Activated CD4-positive, alpha-beta T cell treated with anti-CD3 and anti-CD28 coated beads for 48 hours (primary cell): Measurements from ENCODE around the gene BBLN.
A peak's percentile ranks its signal among the peaks of the same experiment; 100 is the strongest.

ENCODE experiments used
- DNase-seq: peaks from one replicate; pipeline ENCODE4 v3.0.0-alpha.2; 2020

BBLN gene

DNA sequence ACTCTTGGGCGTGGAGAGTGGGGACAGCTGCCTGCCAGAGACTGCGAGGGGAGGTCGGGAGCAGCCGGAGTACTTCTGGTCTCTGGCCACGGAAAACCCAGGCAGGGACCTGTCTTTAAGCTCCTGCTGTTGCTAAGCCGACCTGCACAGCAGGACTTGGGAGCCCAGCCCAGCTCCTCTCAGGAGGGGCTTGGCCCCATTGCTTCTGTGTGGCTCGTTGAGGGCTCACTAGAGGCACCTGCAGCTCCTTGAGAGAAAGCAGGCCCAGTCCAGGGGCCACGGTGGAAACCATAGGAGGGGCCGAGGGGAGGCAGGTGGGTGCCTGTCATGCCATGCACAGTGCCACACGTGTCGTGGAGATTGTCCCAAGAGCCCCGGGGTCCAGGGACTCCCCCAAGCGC lies 14.1 kb upstream of the BBLN start:
- DNase-seq = no peak

DNA sequence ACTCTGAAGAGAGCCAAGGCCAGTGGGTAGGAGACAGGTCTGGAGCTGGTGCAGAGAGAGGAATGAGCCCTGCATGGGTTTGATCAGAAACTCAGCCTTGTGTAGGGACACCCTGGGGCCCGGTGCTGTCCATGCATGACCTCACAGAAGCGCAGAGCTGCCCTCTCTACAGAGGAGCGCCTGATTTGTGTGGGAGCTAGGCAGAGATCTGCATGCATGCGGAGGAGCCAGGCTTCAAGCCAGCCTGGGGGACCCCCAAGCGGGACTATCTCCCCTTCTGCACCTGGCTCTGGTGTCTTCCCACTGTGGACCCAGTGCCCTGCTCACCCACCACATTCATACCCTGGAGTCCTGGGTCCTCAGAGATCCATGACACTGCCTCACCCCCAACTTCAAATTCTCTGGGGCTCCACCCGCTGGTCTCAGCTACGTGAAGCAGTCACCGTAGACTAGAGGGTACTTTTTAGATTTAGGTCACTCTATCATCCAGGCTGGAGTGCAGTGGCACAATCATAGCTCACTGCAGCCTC lies 13.4 kb upstream of the BBLN start:
- no peak for DNase-seq

DNA sequence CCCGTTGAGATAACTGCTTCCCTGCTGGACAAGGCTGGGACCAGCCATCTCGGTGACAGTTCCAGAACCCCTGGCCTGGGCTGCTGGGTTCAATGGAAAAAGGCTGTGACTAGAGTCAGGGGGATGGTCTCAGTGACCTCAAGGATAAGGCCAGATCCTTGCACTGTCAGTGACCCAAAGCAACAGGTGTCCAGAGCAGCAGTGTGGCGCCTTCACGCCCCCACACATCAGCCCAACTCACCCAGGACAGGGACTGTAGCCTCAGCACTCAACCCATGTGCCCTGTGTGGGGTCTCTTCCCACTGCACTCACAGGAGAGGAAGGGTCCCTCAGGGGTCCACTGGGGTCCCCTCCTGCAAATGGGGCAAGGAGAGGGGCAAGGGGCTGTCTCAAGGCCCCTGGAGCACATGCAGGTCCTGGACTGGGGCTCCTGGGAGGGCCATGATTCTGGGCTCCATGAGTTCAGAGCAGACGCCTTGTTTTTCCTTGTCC lies 11.5 kb upstream of the BBLN start:
- no peak for DNase-seq

DNA sequence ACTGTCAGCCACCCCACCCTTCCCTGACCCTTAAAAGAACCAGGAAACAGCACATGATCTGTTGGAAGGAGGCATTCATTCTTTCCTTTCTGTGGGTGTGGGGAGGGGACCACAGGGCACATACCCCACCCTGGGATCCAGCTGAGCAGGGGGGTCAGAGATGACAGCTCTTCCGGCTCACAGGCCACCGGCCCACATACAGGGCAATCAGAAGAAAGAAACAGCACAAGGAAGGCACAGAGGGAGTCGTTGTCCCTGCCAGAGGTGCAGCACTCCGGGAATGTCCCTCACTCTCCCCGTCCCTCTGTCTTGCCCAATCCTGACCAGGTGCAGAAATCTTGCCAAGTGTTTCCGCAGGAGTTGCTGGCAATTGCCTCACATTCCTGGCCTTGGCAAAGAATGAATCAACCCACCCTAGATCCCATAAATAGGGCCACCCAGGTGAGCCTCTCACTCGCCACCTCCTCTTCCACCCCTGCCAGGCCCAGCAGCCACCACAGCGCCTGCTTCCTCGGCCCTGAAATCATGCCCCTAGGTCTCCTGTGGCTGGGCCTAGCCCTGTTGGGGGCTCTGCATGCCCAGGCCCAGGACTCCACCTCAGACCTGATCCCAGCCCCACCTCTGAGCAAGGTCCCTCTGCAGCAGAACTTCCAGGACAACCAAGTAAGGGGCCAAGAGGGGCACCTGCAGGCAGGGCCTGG lies 10.9 kb upstream of the BBLN start, which contains the start of gene LCN2:
TSS of gene LCN2 (plus strand) at position 453 of the 701 bp plus-strand sequence. CDS start at position 526, 73 bp downstream.
- DNase-seq = no peak

DNA sequence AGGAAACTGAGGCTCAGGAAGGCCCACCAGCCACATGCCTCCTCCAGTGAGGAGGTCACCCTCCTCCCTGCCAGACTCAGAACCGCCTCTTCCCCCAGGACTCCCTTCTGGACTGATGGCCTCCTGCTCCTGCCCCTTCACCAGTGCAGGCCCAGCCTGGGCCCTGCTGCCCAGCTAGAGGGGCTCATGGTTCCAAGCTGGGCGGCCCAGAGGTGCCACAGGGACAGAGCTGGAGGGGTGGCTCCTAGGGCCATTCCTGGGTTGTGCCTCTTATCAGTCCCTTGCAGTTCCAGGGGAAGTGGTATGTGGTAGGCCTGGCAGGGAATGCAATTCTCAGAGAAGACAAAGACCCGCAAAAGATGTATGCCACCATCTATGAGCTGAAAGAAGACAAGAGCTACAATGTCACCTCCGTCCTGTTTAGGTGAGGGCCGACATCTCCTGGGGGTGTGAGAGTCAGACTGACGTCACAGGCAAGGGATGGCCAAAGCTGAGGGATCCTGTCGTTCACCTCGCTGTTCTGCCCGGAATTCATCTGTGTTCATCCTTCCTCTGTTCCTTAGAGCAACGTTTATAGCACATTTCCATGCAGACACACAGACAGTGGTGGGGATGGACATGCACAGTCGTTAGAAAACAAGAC lies 10.0 kb upstream of the BBLN start:
- no peak for DNase-seq

DNA sequence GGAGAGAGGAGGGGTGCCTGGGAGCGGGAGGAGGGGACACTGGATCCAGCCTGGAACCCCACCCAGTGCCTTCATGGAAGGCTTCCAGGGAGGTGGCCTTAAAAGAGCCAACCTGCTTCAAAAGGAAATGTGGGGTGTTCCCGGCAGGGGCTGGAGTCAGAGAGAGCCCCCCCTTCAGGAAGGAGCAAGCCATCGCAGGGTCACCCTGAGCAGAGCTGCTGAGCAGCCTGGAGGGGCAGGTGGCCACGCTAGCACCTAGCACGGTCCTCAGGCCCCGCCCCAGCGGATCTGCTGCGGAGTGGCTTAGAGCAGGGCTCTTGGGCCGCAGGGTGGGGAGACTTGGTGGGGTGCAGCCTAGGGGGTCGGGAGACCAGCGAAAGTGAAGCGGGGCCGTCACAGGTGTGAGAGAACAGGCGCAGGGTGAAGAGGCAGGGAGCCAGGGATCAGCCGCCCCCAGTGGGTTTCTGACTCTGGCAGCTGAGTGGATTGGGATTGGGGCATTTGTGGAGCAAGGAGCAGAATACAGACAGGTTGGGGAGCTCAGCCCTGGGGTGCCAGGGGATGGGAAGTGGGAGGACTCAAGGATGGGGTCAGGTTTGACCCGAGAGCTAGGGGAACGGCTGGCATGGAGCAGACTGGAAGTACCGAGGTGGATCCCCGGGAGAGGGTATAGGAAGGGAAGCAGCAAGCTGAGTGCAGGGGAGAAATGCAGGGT lies 9.3 kb upstream of the BBLN start:
- DNase-seq = peak; percentile 45

DNA sequence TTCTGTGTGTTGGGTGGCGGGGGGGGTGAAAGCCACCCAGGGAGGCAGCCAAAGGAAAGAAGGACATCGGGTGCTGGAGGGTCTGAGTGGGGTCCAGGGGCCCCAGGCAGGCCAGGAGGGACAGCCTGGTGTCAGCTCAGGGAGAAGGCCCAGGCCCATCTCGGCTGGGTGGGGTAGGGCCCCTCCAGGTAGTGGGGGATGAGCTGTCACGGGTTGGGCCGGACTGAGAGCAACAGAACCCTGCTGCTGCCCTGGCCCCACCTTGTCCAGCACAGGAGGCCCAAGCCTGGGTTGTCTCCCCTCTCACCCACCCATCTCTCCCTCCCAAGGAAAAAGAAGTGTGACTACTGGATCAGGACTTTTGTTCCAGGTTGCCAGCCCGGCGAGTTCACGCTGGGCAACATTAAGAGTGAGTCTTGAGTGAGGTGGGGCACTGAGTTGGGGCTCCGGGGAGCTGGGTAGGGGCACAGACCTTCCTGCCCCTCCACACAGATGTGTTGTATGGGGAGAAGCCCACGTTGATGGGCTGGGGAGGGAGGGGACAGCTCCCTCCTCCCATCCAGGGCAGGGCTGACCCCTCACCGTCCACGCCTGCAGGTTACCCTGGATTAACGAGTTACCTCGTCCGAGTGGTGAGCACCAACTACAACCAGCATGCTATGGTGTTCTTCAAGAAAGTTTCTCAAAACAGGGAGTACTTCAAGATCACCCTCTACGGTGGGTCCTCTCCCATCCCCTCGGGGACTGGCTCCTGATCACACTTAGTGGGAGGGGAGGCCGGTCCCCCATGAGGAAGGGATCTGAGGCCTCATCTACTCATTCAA lies 8.5 kb upstream of the BBLN start:
- DNase-seq = no peak

DNA sequence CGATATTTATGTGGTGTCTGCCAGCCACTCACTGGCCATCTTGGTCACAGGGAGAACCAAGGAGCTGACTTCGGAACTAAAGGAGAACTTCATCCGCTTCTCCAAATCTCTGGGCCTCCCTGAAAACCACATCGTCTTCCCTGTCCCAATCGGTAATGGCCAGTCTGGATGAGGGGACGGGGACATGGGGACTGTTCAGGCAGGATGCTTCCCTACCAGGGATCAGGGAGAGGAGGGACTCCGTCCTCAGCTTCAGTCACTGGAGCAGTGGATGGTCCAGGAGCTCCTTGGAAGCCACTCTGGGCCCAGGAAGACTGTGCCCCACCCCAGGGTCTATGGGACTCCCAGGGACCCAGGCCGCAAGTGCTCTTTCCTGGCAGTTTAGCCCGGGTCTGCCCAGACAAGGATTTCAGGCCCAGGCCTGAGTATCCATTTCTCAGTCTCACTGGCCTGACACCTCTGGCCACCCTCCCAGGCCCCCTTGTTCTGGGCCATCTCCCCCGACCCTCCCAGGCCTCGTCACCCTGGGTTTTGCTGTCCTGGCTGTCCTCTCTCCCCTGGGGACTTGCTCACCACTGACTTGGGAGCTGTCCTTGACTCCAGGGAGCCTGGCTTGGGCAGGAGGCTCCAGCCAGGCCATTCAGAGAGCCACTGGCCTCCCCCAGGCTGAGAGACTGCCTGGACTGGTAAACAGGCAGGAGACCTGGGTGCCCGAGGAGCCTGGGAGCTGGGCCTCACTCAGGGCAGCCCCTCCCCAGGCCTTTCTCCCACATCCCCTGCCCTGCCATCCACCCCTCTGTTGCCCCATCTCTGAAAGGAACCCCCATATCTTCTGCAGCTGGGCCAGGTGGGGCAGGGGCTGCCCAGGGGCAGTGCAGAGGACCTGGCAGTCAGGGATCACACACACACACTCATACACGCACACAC lies 7.7 kb upstream of the BBLN start:
- no peak for DNase-seq

DNA sequence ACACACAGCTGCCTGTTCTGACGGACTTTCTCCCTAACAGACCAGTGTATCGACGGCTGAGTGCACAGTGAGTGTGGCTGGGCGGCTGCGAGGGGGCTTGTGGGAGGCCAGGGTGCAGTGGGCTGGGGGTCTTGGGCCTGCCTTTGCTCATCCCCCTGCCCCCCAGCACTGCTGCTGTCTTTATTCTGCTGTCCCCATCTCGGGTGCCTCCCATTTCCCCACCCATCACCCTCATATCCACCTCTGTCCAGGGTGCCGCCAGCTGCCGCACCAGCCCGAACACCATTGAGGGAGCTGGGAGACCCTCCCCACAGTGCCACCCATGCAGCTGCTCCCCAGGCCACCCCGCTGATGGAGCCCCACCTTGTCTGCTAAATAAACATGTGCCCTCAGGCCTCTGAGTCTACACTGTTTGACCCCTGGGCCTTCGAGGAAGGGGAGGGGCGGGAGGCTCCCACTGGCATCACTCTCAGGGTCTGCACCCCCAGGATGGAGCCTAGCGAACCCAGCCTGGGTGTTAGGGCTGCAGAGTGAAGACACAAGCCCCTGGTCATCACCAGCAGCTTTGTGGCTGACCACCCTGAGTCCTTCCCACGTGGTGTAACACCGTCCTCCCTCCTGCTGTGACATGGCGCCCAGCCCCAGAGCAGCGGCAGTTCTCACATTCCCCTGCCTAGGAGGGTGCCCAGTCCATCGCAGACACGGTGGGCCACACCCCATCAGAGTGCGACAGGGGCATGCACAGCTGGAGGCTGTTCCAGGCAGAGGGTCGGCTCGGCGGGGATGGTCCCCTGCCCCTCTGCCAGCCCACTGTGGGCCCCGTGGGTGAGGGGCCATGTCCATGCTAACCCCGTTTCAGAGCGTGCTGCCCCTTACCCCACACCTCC lies 6.8 kb upstream of the BBLN start:
- no peak for DNase-seq

DNA sequence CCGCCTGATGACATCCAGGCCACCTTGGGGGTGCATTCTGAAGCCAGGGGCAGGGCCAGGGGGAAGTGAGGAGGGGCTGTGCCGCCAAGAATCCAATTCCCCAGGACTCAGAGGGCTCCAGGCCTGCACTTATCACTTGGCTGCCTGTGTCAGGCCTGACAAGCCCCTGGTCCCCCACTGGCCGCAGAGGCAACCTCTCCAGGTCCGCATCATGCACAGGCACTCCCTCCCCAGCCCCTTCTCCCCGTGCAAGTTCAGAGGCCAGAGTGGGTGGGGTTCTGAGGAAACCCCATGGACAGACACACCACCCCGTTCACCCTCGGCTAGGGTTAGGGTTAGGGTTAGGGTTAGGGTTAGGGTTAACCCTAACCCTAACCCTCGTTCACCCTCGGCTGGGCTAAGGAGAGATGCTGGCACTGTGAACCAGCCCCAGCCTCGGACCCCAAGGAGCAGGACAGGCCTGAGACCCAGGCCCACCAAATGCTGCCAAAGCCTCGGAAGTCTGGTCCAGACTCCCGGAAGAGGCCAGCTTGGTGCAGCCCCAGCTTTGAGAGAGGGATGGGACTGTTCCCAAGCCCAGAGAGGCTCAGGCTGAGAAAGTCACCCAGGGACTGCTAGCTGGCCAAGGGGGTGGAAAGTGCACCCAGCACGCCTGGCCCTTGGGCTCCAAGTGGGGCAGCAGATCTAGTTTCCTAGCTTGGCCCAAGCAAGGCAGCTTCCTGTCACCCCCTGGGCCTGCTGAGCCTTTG lies 5.9 kb upstream of the BBLN start:
- DNase-seq = no peak

DNA sequence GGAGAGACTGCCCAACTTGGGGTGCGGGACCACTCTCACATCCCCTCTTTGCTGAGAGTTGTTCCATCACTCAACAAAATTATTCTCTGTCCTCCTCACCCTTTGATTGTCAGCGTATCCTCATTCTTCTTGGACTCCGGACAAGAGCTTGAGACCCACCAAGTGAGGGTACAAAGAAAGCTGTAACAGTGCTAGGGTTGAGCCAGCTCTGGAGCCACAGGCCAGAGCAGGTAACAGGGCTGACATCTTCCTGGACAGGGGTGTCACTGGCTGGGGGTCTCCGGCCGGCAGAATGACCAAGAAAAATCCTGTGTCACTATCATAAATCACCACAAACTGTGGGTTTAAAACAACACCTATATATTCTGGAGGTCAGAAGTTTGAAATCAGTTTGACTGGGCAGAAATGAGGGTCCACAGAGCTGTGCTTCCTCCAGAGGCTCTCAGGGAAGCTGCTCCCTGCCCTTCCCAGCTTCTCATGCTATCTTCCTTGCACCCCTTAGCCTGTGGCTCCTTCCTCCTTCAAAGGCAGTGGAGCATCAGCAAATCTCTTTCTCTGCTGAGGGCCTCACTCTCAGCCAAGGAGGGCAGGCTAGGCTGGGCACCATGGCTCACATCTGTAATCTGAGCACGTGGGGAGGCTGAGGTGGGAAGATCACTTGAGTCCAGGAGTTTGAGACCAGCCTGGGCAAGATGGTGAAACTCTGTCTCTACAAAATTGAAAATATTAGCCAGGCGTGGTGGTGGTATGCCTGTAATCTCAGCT lies 4.1 kb upstream of the BBLN start:
- no peak for DNase-seq

DNA sequence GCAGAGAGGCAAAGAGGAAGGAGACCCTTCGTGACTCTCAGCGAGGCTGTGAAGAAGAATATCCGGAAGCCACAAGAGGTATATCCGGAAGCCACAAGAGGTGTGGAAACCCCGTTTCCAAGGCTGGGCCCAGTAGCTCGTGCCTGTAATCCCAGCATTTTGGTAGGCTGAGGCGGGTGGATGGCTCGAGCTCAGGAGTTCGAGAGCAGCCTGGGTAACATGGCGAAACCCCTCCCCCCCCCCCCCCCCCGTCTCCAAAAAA lies 612 bp upstream of the BBLN start:
- peak; percentile 63 for DNase-seq

DNA sequence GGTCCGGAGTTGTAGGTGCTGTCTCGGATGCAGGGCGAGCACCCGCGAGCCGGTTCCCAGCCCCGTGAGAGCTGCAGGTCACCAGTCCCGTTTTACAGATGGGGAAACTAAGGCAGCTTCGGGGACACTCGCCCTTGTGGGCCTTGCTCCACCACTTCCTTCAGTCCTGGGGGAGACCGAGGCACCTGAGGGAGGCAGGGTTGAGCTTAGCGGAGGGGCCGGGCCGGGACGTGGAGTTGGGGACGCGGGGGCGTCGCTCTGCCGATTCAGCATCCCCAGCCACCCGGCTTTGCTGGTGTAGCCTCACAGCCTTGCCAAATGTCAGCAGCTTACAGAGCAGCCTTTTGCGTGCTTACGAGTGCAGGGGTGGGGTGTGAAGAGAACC lies 530 bp downstream of the BBLN start:
- DNase-seq = peak; percentile 71

DNA sequence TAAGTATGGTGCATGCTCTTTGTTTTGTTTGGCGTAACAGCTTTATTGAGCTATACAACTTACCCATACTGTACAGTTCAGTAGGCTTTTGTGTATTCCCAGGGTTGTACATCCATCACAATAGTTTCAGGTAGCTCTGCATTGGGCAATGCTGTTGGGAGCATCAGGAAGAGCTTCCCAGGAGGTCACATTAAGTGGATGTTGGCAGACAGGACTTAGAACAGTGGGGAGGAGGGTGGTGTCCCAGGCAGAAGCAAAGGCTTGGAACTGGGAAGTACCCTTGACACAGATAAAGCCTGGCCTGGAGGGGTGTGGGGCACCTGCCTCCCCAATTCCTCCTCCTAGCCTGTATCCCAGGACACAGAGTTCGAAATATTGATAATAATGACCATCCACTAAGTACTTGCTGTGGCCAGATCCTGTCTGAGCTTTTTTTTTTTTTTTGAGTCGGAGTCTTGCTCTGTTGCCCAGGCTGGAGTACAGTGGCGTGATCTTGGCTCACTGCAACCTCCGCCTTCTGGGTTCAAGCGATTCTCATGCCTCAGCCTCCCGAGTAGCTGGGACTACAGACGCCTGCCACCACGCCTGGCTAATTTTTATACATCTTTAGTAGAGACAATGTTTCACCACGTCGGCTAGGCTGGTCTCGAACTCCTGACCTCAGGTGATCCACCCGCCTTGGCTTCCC lies 1.3 kb downstream of the BBLN start:
- DNase-seq = no peak

DNA sequence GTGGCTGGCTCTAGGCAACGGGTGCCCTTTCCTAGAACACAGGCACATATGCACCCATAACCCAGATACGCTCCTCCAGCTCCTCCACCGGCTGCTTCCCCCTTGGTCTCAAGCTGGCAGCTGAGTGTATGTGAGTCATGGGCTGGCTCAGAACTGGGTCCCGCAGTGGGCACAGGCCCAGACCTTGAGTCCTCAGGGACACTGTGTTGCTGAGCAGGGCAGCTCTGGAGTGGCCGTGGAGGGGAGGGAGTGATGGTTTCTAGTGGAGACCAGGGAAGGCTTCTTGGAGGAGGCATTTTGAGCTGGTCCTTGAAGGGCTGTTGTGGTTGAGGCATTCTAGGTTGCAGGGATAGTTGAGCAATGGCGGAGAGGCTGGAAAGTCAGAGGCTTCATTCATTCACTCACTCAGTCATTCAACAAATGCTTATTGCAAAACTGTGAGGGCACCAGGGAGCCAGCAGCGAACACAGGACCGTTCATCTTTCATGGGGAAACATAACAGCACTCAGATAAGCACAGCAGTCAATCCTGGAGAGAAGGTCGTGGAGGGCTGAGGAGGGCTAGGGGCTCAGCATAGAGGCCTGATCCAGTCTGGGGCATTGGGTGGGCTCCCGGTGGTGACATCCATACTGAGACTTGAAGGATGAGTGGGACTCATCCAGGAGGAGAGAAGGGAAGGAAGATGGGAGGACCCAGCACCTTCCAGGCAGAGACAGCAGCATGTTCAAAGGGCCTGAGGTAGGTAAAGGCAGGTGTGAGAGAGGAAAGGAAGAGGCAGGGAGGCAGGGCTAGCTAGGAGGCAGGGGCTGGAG lies 2.4 kb downstream of the BBLN start:
- DNase-seq = no peak

DNA sequence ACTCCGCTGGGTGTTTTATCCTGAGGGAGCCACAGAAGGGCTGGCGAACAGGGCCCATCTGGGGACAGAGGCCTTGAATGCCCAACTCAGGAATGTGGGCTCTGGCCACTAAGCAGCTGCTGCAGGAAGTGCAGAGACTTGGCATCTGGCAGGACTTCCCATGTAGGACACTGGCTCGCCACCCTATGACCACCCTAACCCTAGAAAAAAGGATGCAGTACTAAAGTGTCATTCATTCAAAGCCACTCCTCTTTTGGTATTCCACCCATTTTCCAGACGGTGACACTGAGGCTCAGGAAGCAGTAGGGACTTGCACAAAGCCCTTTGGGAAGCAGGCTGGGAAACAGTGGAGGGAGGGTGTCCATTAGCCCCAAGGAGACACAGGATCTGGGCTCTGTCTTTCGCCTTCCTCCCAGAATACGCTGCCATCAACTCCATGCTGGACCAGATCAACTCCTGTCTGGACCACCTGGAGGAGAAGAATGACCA lies 3.0 kb downstream of the BBLN start:
- DNase-seq = no peak

DNA sequence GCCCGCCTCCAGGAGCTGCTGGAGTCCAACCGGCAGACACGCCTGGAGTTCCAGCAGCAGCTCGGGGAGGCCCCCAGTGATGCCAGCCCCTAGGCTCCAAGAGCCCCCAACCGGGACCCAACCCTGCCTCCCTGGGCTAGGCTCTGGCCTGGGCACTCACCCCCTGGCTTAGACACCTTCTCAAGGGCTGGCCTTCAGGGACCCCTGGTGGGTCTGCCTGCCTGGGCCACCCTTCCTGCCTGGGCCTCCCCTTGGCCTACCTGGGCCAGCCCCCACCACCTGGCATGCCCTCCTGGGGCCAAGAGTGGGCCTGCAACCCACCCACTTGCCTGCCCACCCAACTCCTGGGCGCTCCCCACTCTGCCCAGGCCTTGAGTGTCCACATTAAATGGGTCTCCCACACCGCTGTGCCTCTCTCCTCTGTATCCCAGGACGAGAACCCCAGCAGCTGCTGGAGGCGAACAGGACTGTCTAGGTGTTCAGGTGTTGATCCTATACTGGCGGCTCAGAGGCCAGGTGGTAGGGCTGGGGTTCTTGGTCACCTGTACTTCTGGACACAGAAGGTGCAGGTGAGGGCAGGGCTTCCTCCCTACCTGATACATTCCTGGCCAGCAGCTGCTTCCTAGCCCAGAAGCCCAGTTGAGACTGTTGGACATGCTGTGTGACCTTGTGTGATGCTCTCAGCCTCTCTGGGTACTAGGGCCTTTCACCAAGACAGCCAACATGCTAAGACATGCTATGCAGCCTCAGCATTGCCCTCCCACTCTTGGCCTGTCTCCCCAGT lies 3.6 kb downstream of the BBLN start:
- DNase-seq = no peak
